KOPT-K1 (cell line): ENCODE measurements around the gene ZFP14.
"Not testable (repeated sequence)": the region's sequence is repeated elsewhere in the genome, so short reads cannot be mapped to it uniquely, and the experiment has no call there.

Experiments
- H3K27ac ChIP-seq: fragments of 200-600 bp; sonication (generic); 2 replicates; pipeline ENCODE4 v1.5.1; 2016; ENCODE audit warnings: antibody characterized with exemption, mild to moderate bottlenecking, low read depth, low read length; ENCODE audit not compliant: poor library complexity, severe bottlenecking
- H3K36me3 ChIP-seq: fragments of 200-600 bp; sonication (generic); 2 replicates; pipeline ENCODE4 v1.5.1; 2017; ENCODE audit warnings: antibody characterized with exemption, mild to moderate bottlenecking, low read length, moderate library complexity; ENCODE audit not compliant: insufficient read depth
- H3K9me3 ChIP-seq: fragments of 200-600 bp; sonication (generic); 2 replicates; pipeline ENCODE4 v1.5.1; 2017; ENCODE audit warnings: antibody characterized with exemption, low read length, mild to moderate bottlenecking; ENCODE audit not compliant: insufficient read depth, poor library complexity, severe bottlenecking

ZFP14 gene

DNA sequence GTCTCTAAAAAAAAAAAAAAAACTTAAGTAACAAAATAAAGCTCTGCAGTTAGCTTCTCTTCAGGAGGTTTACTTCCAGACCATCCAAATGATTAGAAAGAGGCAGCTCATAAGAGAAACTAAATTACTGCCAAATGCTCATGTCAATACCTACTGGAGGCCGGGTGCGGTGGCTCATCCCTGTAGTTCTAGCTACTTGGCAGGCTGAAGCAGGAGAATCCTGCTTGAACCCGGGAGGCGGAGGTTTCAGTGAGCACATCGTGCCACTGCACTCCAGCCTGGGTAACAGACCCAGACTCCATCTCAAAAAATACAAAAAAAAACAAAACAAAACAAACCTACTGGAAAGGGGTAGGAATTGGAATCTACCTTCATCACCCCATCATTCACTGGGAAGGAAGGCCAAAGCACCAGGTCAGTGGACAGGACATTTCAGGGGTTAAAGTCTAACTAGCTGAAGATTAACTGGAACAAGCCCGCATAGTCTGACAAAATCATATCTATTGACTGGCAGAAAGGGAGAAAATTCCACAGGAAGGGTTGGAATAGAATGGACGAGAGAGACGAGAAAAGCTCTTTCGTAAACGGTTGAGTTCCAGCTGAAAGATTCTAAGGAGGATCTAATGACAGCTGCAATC lies 1.3 kb downstream of the ZFP14 start:
- Histone ChIP-seq H3K36me3 (0 out of 2 replicates have a peak, but pooled peaks cover 4% of the 10 kb centered on the region), H3K9me3 (peaks cover 15% of the 10 kb centered on the region), H3K27ac (no peak overlapping the region)

GRCh38 chr19:36373638-36374156 lies 5.3 kb downstream of the ZFP14 start:
- H3K36me3 ChIP-seq, result peaks cover 16% of the 10 kb centered on the region; the same call in 1 of the 2 replicates
- H3K9me3 ChIP-seq, result peaks cover 38% of the 10 kb centered on the region
- H3K27ac ChIP-seq, result no peak overlapping the region

DNA sequence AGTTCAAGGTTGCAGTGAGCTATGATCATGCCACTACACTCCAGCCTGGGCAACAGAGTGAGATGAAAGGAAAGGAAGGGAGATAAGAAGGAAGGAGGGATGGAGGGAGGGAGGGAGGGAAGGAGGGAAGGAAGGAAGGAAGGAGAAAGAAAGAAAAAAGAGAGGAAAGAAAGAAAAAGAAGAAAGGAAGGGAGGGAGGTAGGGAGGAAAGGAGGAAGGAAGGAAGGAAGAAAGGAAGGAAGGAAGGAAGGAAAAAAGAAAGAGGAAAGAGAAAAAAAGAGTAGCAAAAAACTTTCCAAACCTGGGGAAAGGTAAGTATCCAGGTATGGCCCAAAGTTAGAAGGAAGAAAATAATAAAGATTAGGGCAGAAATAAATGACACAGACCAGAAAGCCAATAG lies 7.1 kb downstream of the ZFP14 start:
- H3K27ac ChIP-seq, result no peak overlapping the region
- H3K36me3 ChIP-seq, result peaks cover 30% of the 10 kb centered on the region
- H3K9me3 ChIP-seq, result peaks cover 38% of the 10 kb centered on the region

GRCh38 chr19:36363845-36364244 lies 15.2 kb downstream of the ZFP14 start:
- Histone ChIP-seq H3K9me3 (peaks cover 25% of the 10 kb centered on the region), H3K27ac (no peak overlapping the region), H3K36me3 (peaks cover 87% of the 10 kb centered on the region)

- Histone ChIP-seq H3K36me3 (peaks cover 46% of the 10 kb centered on the region), H3K27ac (no peak overlapping the region), H3K9me3 (peaks cover 74% of the 10 kb centered on the region)
These were observed 38.1 kb downstream of the ZFP14 start for GRCh38 chr19:36340786-36341372.

GRCh38 chr19:36331353-36332228 lies 47.4 kb downstream of the ZFP14 start:
- peaks cover 42% of the 10 kb centered on the region; the same call in 1 of the 2 replicates for H3K36me3 ChIP-seq
- peaks cover 17% of the 10 kb centered on the region for H3K9me3 ChIP-seq
- peak overlapping the region; percentile 59 for H3K27ac ChIP-seq

DNA sequence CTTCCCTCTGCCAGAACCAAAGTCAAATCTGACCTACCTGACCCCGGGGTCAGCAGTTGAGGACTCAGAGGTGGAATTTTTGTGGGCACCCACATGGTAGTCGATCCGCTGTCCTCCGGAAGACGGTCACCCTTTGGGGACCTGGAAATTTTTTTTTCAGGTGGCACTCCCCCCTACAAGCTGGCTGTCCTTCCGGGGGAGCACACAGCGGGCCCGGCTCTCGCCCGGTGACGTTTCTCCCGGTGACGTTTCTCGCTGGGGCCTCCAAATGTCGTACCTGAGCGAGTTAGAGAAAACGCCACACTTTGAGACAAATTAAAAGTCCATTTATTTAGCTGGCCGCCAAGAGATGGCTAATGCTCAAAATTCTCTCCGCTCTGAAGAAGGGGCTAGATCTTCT lies 48.8 kb downstream of the ZFP14 start:
- Histone ChIP-seq H3K27ac (no peak overlapping the region), H3K9me3 (peaks cover 12% of the 10 kb centered on the region), H3K36me3 (peaks cover 48% of the 10 kb centered on the region)

- Histone ChIP-seq H3K36me3 (peaks cover 48% of the 10 kb centered on the region), H3K9me3 (peaks cover 12% of the 10 kb centered on the region)
- H3K27ac ChIP-seq, result not testable (repeated sequence)
These were observed 49.5 kb downstream of the ZFP14 start for GRCh38 chr19:36329534-36329933.

GRCh38 chr19:36326649-36327048 lies 52.4 kb downstream of the ZFP14 start:
- H3K27ac ChIP-seq, result not testable (repeated sequence)
- H3K9me3 ChIP-seq, result peaks cover 12% of the 10 kb centered on the region
- H3K36me3 ChIP-seq, result peaks cover 48% of the 10 kb centered on the region

DNA sequence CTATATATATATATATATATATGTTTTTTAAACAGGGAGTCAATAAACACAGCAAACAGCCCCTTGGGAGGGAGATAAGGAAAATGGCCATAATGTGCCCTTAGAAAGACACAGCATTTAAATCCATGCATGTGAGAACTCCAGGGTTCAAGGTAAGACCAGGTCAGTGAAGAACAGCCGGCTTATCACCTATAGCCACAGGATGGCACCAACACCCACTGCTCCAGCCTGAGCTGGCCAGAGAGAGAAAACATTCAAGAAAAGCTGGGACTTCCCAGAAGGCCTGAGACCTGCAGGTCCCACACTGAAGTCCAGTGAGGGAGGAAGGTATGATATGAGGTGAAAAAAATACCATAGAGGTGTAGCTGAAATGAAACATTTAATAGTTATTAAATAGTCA lies 63.8 kb downstream of the ZFP14 start:
- not testable (repeated sequence) for H3K9me3 ChIP-seq, H3K27ac ChIP-seq

GRCh38 chr19:36314053-36314452 lies 64.9 kb downstream of the ZFP14 start:
- H3K27ac ChIP-seq, H3K36me3 ChIP-seq, H3K9me3 ChIP-seq: not testable (repeated sequence)

More for the DNA sequence above, 63.8 kb downstream of the ZFP14 start:
- H3K36me3 ChIP-seq, result not testable (repeated sequence)

- H3K36me3 ChIP-seq, H3K27ac ChIP-seq, H3K9me3 ChIP-seq: not testable (repeated sequence)
These were observed 67.8 kb downstream of the ZFP14 start for GRCh38 chr19:36311098-36311760.

DNA sequence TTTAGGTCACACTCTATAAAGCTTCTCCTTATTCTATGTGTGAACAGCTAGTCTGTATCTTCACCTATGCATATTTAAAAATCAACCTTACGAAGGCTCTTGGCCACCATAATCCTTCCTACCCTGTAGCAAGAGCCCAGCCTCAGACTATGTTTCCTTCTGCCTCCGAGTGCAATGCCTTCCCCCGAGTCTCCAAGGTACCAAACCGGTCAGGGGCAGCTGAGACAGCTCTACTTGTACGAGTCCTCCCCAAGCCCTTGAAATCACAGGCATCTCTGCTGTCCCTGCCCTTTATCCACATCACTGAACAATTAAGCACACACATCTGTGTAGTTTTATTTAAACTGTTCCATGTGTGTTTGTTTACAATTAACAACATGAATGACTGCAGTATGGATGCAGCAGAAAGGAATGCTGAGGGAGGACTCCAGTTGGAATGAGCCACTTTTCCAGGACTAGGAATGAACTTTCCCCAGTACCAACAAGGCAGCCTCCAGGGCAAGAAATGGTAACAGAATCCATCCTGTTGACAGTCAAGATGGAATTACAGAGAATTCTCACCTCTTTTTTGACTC lies 68.5 kb downstream of the ZFP14 start:
- H3K36me3 ChIP-seq, H3K9me3 ChIP-seq, H3K27ac ChIP-seq: not testable (repeated sequence)

DNA sequence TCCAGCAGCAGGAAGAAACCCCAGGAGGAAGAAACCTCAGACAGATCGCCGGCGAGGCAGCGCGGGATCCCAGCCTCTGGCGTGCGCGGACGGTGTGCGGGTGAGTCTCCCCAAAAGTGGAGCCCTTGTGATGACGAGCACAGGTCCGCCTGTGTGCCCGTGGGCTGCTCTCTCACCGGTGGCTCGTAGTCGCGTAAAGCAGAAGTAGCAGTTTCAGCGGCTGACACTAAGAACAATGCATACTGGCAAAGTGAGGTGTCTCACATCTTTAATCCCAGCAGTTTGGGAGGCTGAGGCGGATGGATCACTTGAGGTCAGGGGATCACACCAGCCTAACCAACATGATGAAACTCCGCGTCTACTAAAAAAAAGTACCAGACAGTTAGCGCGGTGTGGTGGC lies 69.2 kb downstream of the ZFP14 start:
- H3K27ac ChIP-seq, H3K36me3 ChIP-seq, H3K9me3 ChIP-seq: not testable (repeated sequence)
